ENCODE measurements around the gene RPL5. TPM values are rescaled to one million over a fixed set of nuclear protein-coding genes. Genes with fewer than 3 reads are reported as not detected.
A peak's percentile ranks its signal among the peaks of the same experiment; 100 is the strongest.

Gene RPL5
- total and polyA plus RNA-seq, 2 of the 4 experiments (the other 2 are of a cell fraction): 1,406 to 1,679 TPM

- in situ Hi-C loops (cut with MboI; ENCODE audit: low sequenced_read_pairs): no loop called here
- DNase-seq (no peak), ATAC-seq (ENCODE audit: low read depth) (no peak)
- WGBS, 2 experiments (ENCODE audit: extremely low coverage in 2 of 2, insufficient read length in 1 of 2): 100% methylated on average over 1 of the region's 3 CpGs; no CpG with 5 or more reads in 1 of the 2 experiments
- dilution Hi-C loops (cut with HindIII; ENCODE audit: low sequenced_read_pairs, unreplicated experiment): no loop called here
- no peak overlapping the region for H2BK120ac ChIP-seq (ENCODE audit: low read depth, low read length)
- H3K14ac ChIP-seq (replicated peaks; ENCODE audit: low read depth, low read length): no peak overlapping the region
- no peak overlapping the region for H3K4me3 ChIP-seq (ENCODE audit: insufficient read depth, low read depth, low read length)
- H3K9ac ChIP-seq (ENCODE audit: low read depth, low read length): no peak overlapping the region
- no peak overlapping the region for H3K27ac ChIP-seq (ENCODE audit: insufficient read depth, low read length)
- no peak overlapping the region for H3K23ac ChIP-seq (ENCODE audit: low read depth, low read length)
- no peak overlapping the region for H2BK5ac ChIP-seq (ENCODE audit: low read depth, low read length, poor library complexity, severe bottlenecking)
- CTCF ChIA-PET: interaction anchor here (0.5 to 1.3 kb wide), 3 partner anchors 14 to 69 kb away, joined by 3 to 7 read pairs (median 4); partner anchors contain the start of gene RPL5
- H3K36me3 ChIP-seq (ENCODE audit: control insufficient read depth, insufficient read depth, low read length): no peaks in the 10 kb centered on the region
- H3K4me1 ChIP-seq (ENCODE audit: control insufficient read depth, insufficient read depth, low read length): peaks cover 5% of the 10 kb centered on the region; the same call in 1 of the 2 replicates
- H3K27me3 ChIP-seq (ENCODE audit: control insufficient read depth, insufficient read depth, low read length): no peaks in the 10 kb centered on the region
- H3K56ac ChIP-seq (ENCODE audit: extremely low read depth, insufficient read depth, low read length): no peak overlapping the region
- no peak overlapping the region for H2BK15ac ChIP-seq (ENCODE audit: low read depth, low read length)
- intact Hi-C loops (cut with micrococcal nuclease): loop anchor here (1.0 kb wide), 1 partner anchor 69 kb away; no protein-coding TSS in a partner anchor
- H2AK5ac ChIP-seq (ENCODE audit: low read depth, low read length): no peak overlapping the region
- H3K9me1 ChIP-seq (ENCODE audit: insufficient read depth, low read length): no peaks in the 10 kb centered on the region
- no peaks in the 10 kb centered on the region for H3K79me1 ChIP-seq (ENCODE audit: low read depth in 1 of 2, low read length in 2 of 2)
- no peak overlapping the region for H2BK20ac ChIP-seq (ENCODE audit: low read depth, low read length)
- H4K91ac ChIP-seq (ENCODE audit: insufficient read depth, low read depth, low read length): no peak overlapping the region
- H3K18ac ChIP-seq (ENCODE audit: low read depth, low read length): no peak overlapping the region
- BruUV-seq (replicated peaks): no TSS peak
- H4K20me1 ChIP-seq (ENCODE audit: insufficient read depth, low read length): no peaks in the 10 kb centered on the region
- no peak overlapping the region for H3K4me2 ChIP-seq (ENCODE audit: low read depth, low read length)
- H3K9me3 ChIP-seq (ENCODE audit: control insufficient read depth, insufficient read depth, low read length): no peaks in the 10 kb centered on the region
- H4K8ac ChIP-seq (ENCODE audit: low read depth in 2 of 2, low read length in 2 of 2): no peak overlapping the region
- H3K4ac ChIP-seq (ENCODE audit: low read depth, low read length): no peak overlapping the region
- no peak overlapping the region for H2AK9ac ChIP-seq (replicated peaks; ENCODE audit: low read depth, low read length, poor library complexity)
- H4K5ac ChIP-seq (ENCODE audit: low read depth, low read length): no peak overlapping the region
- H2AFZ ChIP-seq (replicated peaks; ENCODE audit: low read length, poor library complexity): no peak overlapping the region
- TF ChIP-seq SMC3 (IDR thresholded peaks at IDR 0.05; ENCODE audit: low read depth, low read length): peak; percentile 69
- no peak for TF ChIP-seq CHD1 (IDR thresholded peaks at IDR 0.05; ENCODE audit: low read depth, low read length)
- peak; percentile 61 for TF ChIP-seq CTCF (conservative IDR thresholded peaks at IDR 0.05; ENCODE audit: low read depth, low read length)
- TF ChIP-seq RAD21 (IDR thresholded peaks at IDR 0.05; ENCODE audit: low read length): peak; percentile 70
- POLR2A ChIA-PET (ENCODE audit: unreplicated experiment): no interaction called here
Observed at GRCh38 chr1:92817986-92818764, 13.7 kb upstream of the RPL5 start.

All from IMR-90 (cell line).